ENCODE measurements around the gene PTPN3.
"Not testable (repeated sequence)": the region's sequence is repeated elsewhere in the genome, so short reads cannot be mapped to it uniquely, and the experiment has no call there.

PTPN3 gene

GRCh38 chr9:109342878-109343277 is 155.2 kb downstream of the PTPN3 start:
- DNase-seq (ENCODE audit: low read depth in 2 of 2): no peak

- DNase-seq (ENCODE audit: low read depth in 2 of 2): no peak
Observed at GRCh38 chr9:109341561-109341960, 156.5 kb downstream of the PTPN3 start.

GRCh38 chr9:109340979-109341378 is 157.1 kb downstream of the PTPN3 start:
- DNase-seq (ENCODE audit: low read depth in 2 of 2): not testable (repeated sequence)

- no peak for DNase-seq (ENCODE audit: low read depth in 2 of 2)
Observed at GRCh38 chr9:109336409-109336808, 161.7 kb downstream of the PTPN3 start.

- no peak for DNase-seq (ENCODE audit: low read depth in 2 of 2)
Observed at GRCh38 chr9:109335929-109336328, 162.2 kb downstream of the PTPN3 start.

- no peak for DNase-seq (ENCODE audit: low read depth in 2 of 2)
Observed at GRCh38 chr9:109335121-109335520, 163.0 kb downstream of the PTPN3 start.

- no peak for DNase-seq (ENCODE audit: low read depth in 2 of 2)
Observed at GRCh38 chr9:109331353-109331752, 166.8 kb downstream of the PTPN3 start.

GRCh38 chr9:109329638-109330258 is 168.4 kb downstream of the PTPN3 start:
- no peak for DNase-seq (ENCODE audit: low read depth in 2 of 2)

GRCh38 chr9:109328978-109329637 is 169.0 kb downstream of the PTPN3 start:
- DNase-seq (ENCODE audit: low read depth in 2 of 2): no peak
